ENCODE data around the gene LYSMD2.

LYSMD2 gene

GRCh38 chr15:51750792-51751696 is 13.6 kb upstream of the LYSMD2 start, which contains the start of gene TMOD2:
TMOD2 (plus strand) TSS chr15:51751597; CDS start chr15:51766442, 14,845 bp downstream.
- Histone ChIP-seq H3F3A (ENCODE audit: control insufficient read depth, insufficient read depth) (peaks cover 11% of the 10 kb centered on the region), H3K27me3 (ENCODE audit: control insufficient read depth, low read length) (peaks cover 41% of the 10 kb centered on the region), H3K4me3 (ENCODE audit: low read length) (peak within 1 kb of the TSS; percentile 81), H3K9me3 (ENCODE audit: control insufficient read depth, insufficient read depth, low read length) (no peaks in the 10 kb centered on the region), H3K4me2 (ENCODE audit: low read length) (peak within 1 kb of the TSS; percentile 84), H3K27ac (ENCODE audit: low read depth, low read length) (peak within 1 kb of the TSS; percentile 31), H3K9me2 (replicated peaks; ENCODE audit: control insufficient read depth, low read length) (no peaks in the 10 kb centered on the region), H3K36me3 (ENCODE audit: control insufficient read depth, low read length) (no peaks in the 10 kb centered on the region), H4K20me1 (ENCODE audit: control insufficient read depth, insufficient read depth, low read depth, low read length) (no peaks in the 10 kb centered on the region), H3K79me2 (ENCODE audit: control insufficient read depth, low read length) (no peaks in the 10 kb centered on the region), H3K4me1 (ENCODE audit: control insufficient read depth, low read length) (peaks cover 38% of the 10 kb centered on the region)
- TF ChIP-seq EZH2phosphoT487 (IDR thresholded peaks at IDR 0.05; ENCODE audit: borderline replicate concordance, low read length) (no peak), CTCF (IDR thresholded peaks at IDR 0.05; ENCODE audit: low read depth, low read length, poor library complexity, severe bottlenecking) (no peak)

GRCh38 chr15:51750186-51750585 is 12.7 kb upstream of the LYSMD2 start:
- Histone ChIP-seq H3K4me2 (ENCODE audit: low read length) (peak overlapping the region; percentile 84), H3F3A (ENCODE audit: control insufficient read depth, insufficient read depth) (peaks cover 11% of the 10 kb centered on the region), H3K36me3 (ENCODE audit: control insufficient read depth, low read length) (no peaks in the 10 kb centered on the region), H3K9me3 (ENCODE audit: control insufficient read depth, insufficient read depth, low read length) (no peaks in the 10 kb centered on the region), H3K9me2 (replicated peaks; ENCODE audit: control insufficient read depth, low read length) (no peaks in the 10 kb centered on the region), H3K27me3 (ENCODE audit: control insufficient read depth, low read length) (peaks cover 32% of the 10 kb centered on the region), H3K4me1 (ENCODE audit: control insufficient read depth, low read length) (peaks cover 38% of the 10 kb centered on the region), H4K20me1 (ENCODE audit: control insufficient read depth, insufficient read depth, low read depth, low read length) (no peaks in the 10 kb centered on the region), H3K4me3 (ENCODE audit: low read length) (peak overlapping the region; percentile 81), H3K79me2 (ENCODE audit: control insufficient read depth, low read length) (no peaks in the 10 kb centered on the region), H3K27ac (ENCODE audit: low read depth, low read length) (peak overlapping the region; percentile 31)
- TF ChIP-seq CTCF (IDR thresholded peaks at IDR 0.05; ENCODE audit: low read depth, low read length, poor library complexity, severe bottlenecking) (no peak), EZH2phosphoT487 (IDR thresholded peaks at IDR 0.05; ENCODE audit: borderline replicate concordance, low read length) (no peak)

GRCh38 chr15:51749307-51749706 is 11.9 kb upstream of the LYSMD2 start:
- TF ChIP-seq CTCF (IDR thresholded peaks at IDR 0.05; ENCODE audit: low read depth, low read length, poor library complexity, severe bottlenecking) (no peak), EZH2phosphoT487 (IDR thresholded peaks at IDR 0.05; ENCODE audit: borderline replicate concordance, low read length) (no peak)
- Histone ChIP-seq H3K9me2 (replicated peaks; ENCODE audit: control insufficient read depth, low read length) (no peaks in the 10 kb centered on the region), H3K79me2 (ENCODE audit: control insufficient read depth, low read length) (no peaks in the 10 kb centered on the region), H4K20me1 (ENCODE audit: control insufficient read depth, insufficient read depth, low read depth, low read length) (no peaks in the 10 kb centered on the region), H3K4me1 (ENCODE audit: control insufficient read depth, low read length) (peaks cover 38% of the 10 kb centered on the region), H3K4me2 (ENCODE audit: low read length) (peak overlapping the region; percentile 84), H3K36me3 (ENCODE audit: control insufficient read depth, low read length) (no peaks in the 10 kb centered on the region), H3F3A (ENCODE audit: control insufficient read depth, insufficient read depth) (peaks cover 11% of the 10 kb centered on the region), H3K4me3 (ENCODE audit: low read length) (peak overlapping the region; percentile 81; the same call in 1 of the 2 replicates), H3K9me3 (ENCODE audit: control insufficient read depth, insufficient read depth, low read length) (no peaks in the 10 kb centered on the region), H3K27ac (ENCODE audit: low read depth, low read length) (no peak overlapping the region), H3K27me3 (ENCODE audit: control insufficient read depth, low read length) (peaks cover 29% of the 10 kb centered on the region)

All from DOHH2 (cell line).